Parathyroid adenoma (tissue), 2 donors: ENCODE data around the gene ZDHHC14.

Source experiments
- H2AFZ ChIP-seq: fragments of 300-600 bp; sonication (generic); one replicate; pipeline ENCODE4 v1.7.0; 2017; ENCODE audit warnings: antibody characterized with exemption, mild to moderate bottlenecking
- H3K27ac ChIP-seq: fragments of 300-600 bp; sonication (generic); one replicate; pipeline ENCODE4 v1.7.0; 2017
- H3K27me3 ChIP-seq: fragments of 300-600 bp; sonication (generic); one replicate; pipeline ENCODE4 v1.7.0; 2017; ENCODE audit warnings: low read length; ENCODE audit not compliant: control insufficient read depth, insufficient read depth
- H3K36me3 ChIP-seq: fragments of 300-600 bp; sonication (generic); one replicate; pipeline ENCODE4 v1.7.0; 2017; ENCODE audit warnings: low read length; ENCODE audit not compliant: control insufficient read depth, insufficient read depth
- H3K4me1 ChIP-seq: fragments of 300-600 bp; sonication (generic); one replicate; pipeline ENCODE4 v1.7.0; 2017; ENCODE audit warnings: control low read depth
- H3K4me2 ChIP-seq: fragments of 300-600 bp; sonication (generic); one replicate; pipeline ENCODE4 v1.7.0; 2017; ENCODE audit warnings: low read length
- H3K4me3 ChIP-seq: fragments of 300-600 bp; sonication (generic); one replicate; pipeline ENCODE4 v1.7.0; 2017; ENCODE audit warnings: low read depth, low read length
- H3K79me2 ChIP-seq: fragments of 300-600 bp; sonication (generic); one replicate; pipeline ENCODE4 v1.7.0; 2017; ENCODE audit warnings: control low read depth
- H3K9ac ChIP-seq: fragments of 300-600 bp; sonication (generic); one replicate; pipeline ENCODE4 v1.7.0; 2017; ENCODE audit warnings: mild to moderate bottlenecking
- H3K9me3 ChIP-seq: fragments of 300-600 bp; sonication (generic); one replicate; pipeline ENCODE4 v1.7.0; 2017; ENCODE audit warnings: low read length; ENCODE audit not compliant: control insufficient read depth
- TF ChIP-seq, protein P1 (sequence below): fragments of 300-600 bp; sonication (generic); IDR thresholded peaks from one replicate; pipeline ENCODE4 v1.7.0; 2017; ENCODE audit warnings: antibody characterized with exemption, mild to moderate bottlenecking
- donor health status: primary hyperparathyroidism.

ZDHHC14 gene

GRCh38 chr6:157628463-157628862, 247.5 kb downstream of the ZDHHC14 start:
- H3K9ac ChIP-seq = no peak overlapping the region
- H3K4me3 ChIP-seq = no peak overlapping the region
- no peaks in the 10 kb centered on the region for H3K36me3 ChIP-seq
- no peak overlapping the region for H3K4me2 ChIP-seq
- H3K27ac ChIP-seq = no peak overlapping the region
- H3K27me3 ChIP-seq = no peaks in the 10 kb centered on the region
- H2AFZ ChIP-seq = no peak overlapping the region
- H3K79me2 ChIP-seq = peaks cover 3% of the 10 kb centered on the region
- H3K9me3 ChIP-seq = no peaks in the 10 kb centered on the region
- TF ChIP-seq, protein P1, sequence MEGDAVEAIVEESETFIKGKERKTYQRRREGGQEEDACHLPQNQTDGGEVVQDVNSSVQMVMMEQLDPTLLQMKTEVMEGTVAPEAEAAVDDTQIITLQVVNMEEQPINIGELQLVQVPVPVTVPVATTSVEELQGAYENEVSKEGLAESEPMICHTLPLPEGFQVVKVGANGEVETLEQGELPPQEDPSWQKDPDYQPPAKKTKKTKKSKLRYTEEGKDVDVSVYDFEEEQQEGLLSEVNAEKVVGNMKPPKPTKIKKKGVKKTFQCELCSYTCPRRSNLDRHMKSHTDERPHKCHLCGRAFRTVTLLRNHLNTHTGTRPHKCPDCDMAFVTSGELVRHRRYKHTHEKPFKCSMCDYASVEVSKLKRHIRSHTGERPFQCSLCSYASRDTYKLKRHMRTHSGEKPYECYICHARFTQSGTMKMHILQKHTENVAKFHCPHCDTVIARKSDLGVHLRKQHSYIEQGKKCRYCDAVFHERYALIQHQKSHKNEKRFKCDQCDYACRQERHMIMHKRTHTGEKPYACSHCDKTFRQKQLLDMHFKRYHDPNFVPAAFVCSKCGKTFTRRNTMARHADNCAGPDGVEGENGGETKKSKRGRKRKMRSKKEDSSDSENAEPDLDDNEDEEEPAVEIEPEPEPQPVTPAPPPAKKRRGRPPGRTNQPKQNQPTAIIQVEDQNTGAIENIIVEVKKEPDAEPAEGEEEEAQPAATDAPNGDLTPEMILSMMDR = no peak
- H3K4me1 ChIP-seq = peaks cover 7% of the 10 kb centered on the region

- Histone ChIP-seq H3K36me3 (no peaks in the 10 kb centered on the region), H3K4me1 (peaks cover 6% of the 10 kb centered on the region), H3K27me3 (no peaks in the 10 kb centered on the region), H3K79me2 (peaks cover 3% of the 10 kb centered on the region), H3K9ac (no peak overlapping the region), H3K9me3 (no peaks in the 10 kb centered on the region), H3K4me3 (no peak overlapping the region), H3K4me2 (no peak overlapping the region), H3K27ac (no peak overlapping the region), H2AFZ (no peak overlapping the region)
- TF ChIP-seq, protein P1 = no peak
These were observed 248.2 kb downstream of the ZDHHC14 start for GRCh38 chr6:157629220-157629619.

DNA sequence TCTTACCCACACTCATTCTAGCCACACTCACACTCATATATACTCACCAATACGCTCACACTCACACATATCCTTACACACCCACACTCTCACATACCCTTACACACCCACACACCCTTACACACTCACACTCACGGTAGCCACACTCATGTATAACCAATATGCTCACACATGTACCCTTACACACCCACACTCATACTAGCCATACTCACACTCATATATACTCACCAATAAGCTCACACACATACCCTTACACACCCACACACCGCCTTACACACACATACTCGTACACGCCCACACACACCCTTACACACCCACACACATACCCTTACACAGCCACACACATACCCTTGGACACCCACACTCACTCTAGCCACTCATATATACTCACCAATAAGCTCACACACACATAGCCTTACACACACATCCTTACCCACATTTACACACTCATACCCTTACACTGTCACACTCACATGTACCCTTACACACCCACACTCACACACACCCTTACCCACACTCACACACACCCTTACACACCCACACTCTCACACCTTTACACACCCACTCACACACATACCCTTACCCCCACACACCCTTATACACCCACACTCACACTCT, 249.6 kb downstream of the ZDHHC14 start:
- Histone ChIP-seq H3K4me2 (no peak overlapping the region), H3K27me3 (no peaks in the 10 kb centered on the region), H3K4me3 (no peak overlapping the region), H3K27ac (no peak overlapping the region), H3K79me2 (no peaks in the 10 kb centered on the region), H3K9ac (no peak overlapping the region), H3K4me1 (no peaks in the 10 kb centered on the region), H3K36me3 (no peaks in the 10 kb centered on the region), H2AFZ (no peak overlapping the region), H3K9me3 (no peaks in the 10 kb centered on the region)
- TF ChIP-seq, protein P1 = no peak

GRCh38 chr6:157631412-157631811, 250.4 kb downstream of the ZDHHC14 start:
- H3K9ac ChIP-seq = no peak overlapping the region
- H3K4me2 ChIP-seq = no peak overlapping the region
- H3K27me3 ChIP-seq = no peaks in the 10 kb centered on the region
- TF ChIP-seq, protein P1 = no peak
- H3K9me3 ChIP-seq = no peaks in the 10 kb centered on the region
- H3K27ac ChIP-seq = no peak overlapping the region
- H2AFZ ChIP-seq = no peak overlapping the region
- no peaks in the 10 kb centered on the region for H3K36me3 ChIP-seq
- H3K4me1 ChIP-seq = no peaks in the 10 kb centered on the region
- H3K79me2 ChIP-seq = no peaks in the 10 kb centered on the region
- no peak overlapping the region for H3K4me3 ChIP-seq
